Lower leg skin (tissue), 3 donors: Measurements from ENCODE around the gene SCN3A.

Experiments
- CTCF ChIP-seq, 3 donors: fragments of 450-650 bp; IDR thresholded peaks; one replicate each; pipeline ENCODE4 v1.5.1; 2016; ENCODE audit warnings: antibody characterized with exemption in 3 of 3, mild to moderate bottlenecking in 3 of 3, moderate library complexity in 2 of 3
- POLR2A ChIP-seq, 2 donors: fragments of 450-650 bp; IDR thresholded peaks; one replicate each; pipeline ENCODE4 v1.6.1; 2016 to 2017; ENCODE audit warnings: antibody characterized with exemption in 2 of 2, mild to moderate bottlenecking in 1 of 2, moderate library complexity in 1 of 2

GRCh38 chr2:165155152-165155551, 48.7 kb downstream of the SCN3A start:
- TF ChIP-seq CTCF (IDR thresholded peaks at IDR 0.05) (no peak), POLR2A (IDR thresholded peaks at IDR 0.05) (no peak)
